ENCODE data around the gene C8B.

C8B gene

GRCh38 chr1:56967900-56968832 is 2.4 kb upstream of the C8B start:
- peak; percentile 62 for TF ChIP-seq CTCF (IDR thresholded peaks at IDR 0.05; ENCODE audit: insufficient read depth, low read length, missing control alignments)
- DNase-seq (ENCODE audit: low read depth, low spot score): no peak
- no peak overlapping the region for H3K4me3 ChIP-seq (ENCODE audit: low read depth, low read length)
- POLR2A ChIA-PET: no interaction called here
- CTCF ChIA-PET: interaction anchor here (1.0 to 2.4 kb wide), 9 partner anchors 8 to 160 kb away, joined by 3 to 21 read pairs (median 3); no protein-coding TSS in a partner anchor

- no peak for DNase-seq (ENCODE audit: low read depth, low spot score)
- CTCF ChIA-PET: interaction anchor here (1.3 to 2.4 kb wide), 3 partner anchors 16 to 147 kb away, joined by 3 to 21 read pairs (median 4); no protein-coding TSS in a partner anchor
- TF ChIP-seq CTCF (IDR thresholded peaks at IDR 0.05; ENCODE audit: insufficient read depth, low read length, missing control alignments): no peak
- H3K4me3 ChIP-seq (ENCODE audit: low read depth, low read length): no peak overlapping the region
- POLR2A ChIA-PET: no interaction called here
These were observed 1.5 kb upstream of the C8B start for GRCh38 chr1:56967355-56967754.

DNA sequence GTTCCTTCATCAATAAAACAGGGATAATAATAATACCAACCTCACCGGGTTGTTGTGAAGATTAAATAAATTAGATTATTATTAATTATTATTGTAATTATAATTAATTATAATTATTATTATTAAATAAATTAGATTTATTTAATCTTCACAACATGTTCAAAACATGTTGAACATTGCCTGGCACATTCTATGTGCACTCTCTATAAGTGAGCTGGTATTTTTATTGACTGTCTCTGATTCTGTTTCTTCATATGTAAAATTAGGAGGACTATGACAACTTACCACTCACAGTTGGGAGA is 834 bp upstream of the C8B start:
- TF ChIP-seq CTCF (IDR thresholded peaks at IDR 0.05; ENCODE audit: insufficient read depth, low read length, missing control alignments): no peak
- H3K4me3 ChIP-seq (ENCODE audit: low read depth, low read length): no peak overlapping the region
- ChIA-PET POLR2A (no interaction called here), CTCF (interaction anchor here (1.3 to 1.9 kb wide), 3 partner anchors 15 to 146 kb away, joined by 3 to 10 read pairs (median 4); no protein-coding TSS in a partner anchor)
- DNase-seq (ENCODE audit: low read depth, low spot score): no peak

- DNase-seq (ENCODE audit: low read depth, low spot score): no peak
- CTCF ChIA-PET: interaction anchor here (1.8 to 1.9 kb wide), 2 partner anchors 14 to 134 kb away, joined by 4 to 10 read pairs; no protein-coding TSS in a partner anchor
- no peak for TF ChIP-seq CTCF (IDR thresholded peaks at IDR 0.05; ENCODE audit: insufficient read depth, low read length, missing control alignments)
- POLR2A ChIA-PET: no interaction called here
- H3K4me3 ChIP-seq (ENCODE audit: low read depth, low read length): no peak overlapping the region
These were observed 624 bp downstream of the C8B start for GRCh38 chr1:56965191-56965590.

DNA sequence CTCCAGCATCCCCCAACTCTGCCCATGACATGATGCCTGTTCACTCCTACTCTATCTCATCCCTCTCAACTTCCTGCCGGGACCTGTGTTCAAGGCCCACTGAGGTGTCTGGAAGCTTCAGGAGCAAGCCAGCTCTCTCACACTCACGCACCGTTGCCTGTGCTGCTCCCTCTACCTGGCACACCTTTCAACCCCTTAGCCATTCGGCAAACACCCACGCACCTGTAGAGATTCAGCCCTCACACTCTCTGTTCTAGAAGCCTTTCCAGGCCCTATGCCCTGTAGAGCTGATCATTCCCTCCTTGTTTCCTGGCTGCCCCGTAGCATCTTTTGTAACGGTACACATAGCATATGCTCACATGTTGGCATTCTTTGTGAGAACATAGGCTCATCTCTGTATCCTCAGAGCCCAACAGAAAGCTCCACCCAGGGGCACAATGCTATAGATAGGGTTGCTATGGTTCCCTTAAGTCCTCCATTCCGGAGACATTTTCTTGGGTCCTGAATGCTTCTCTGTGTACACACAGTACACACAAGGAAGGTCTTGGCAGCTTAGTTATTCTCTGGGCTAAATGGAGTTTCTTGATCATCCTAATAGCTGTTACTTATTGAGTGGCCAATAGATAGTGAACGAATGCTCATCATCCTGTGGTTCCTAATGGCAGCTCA is 1.3 kb downstream of the C8B start:
- ChIA-PET POLR2A (no interaction called here), CTCF (no interaction called here)
- no peak for TF ChIP-seq CTCF (IDR thresholded peaks at IDR 0.05; ENCODE audit: insufficient read depth, low read length, missing control alignments)
- DNase-seq (ENCODE audit: low read depth, low spot score): no peak
- H3K4me3 ChIP-seq (ENCODE audit: low read depth, low read length): no peak overlapping the region

GRCh38 chr1:56963667-56964066 is 2.1 kb downstream of the C8B start:
- DNase-seq (ENCODE audit: low read depth, low spot score): no peak
- TF ChIP-seq CTCF (IDR thresholded peaks at IDR 0.05; ENCODE audit: insufficient read depth, low read length, missing control alignments): no peak
- H3K4me3 ChIP-seq (ENCODE audit: low read depth, low read length): no peak overlapping the region
- ChIA-PET POLR2A (no interaction called here), CTCF (interaction anchor here (1.0 kb wide), 1 partner anchor 30 kb away, joined by 3 read pairs; no protein-coding TSS in a partner anchor)

All from AG04449 (cell line).